Measurements from ENCODE around the gene CHID1. TPM values are rescaled to one million over a fixed set of nuclear protein-coding genes. Genes with fewer than 3 reads are reported as not detected.

CHID1 gene
- total and polyA plus RNA-seq, 2 donors (not counting 1 experiment from before 2014, with no cell fraction given) = 54.3 to 68.4 TPM

- Histone ChIP-seq H3K4me2 (ENCODE audit: extremely low read depth, insufficient read depth, low read length) (no peak overlapping the region), H3K4me1 (ENCODE audit: control insufficient read depth, extremely low read depth, insufficient read depth, low read length) (no peaks in the 10 kb centered on the region), H3K4me3 (replicated peaks in 1 of 4; ENCODE audit: control extremely low read depth in 1 of 4, insufficient read depth in 1 of 4, low read depth in 3 of 4, low read length in 4 of 4) (no peak overlapping the region), H4K20me1 (ENCODE audit: control insufficient read depth, extremely low read depth, insufficient read depth, low read length) (no peaks in the 10 kb centered on the region), H2AFZ (ENCODE audit: low read length) (no peak overlapping the region), H3K27me3 (ENCODE audit: control insufficient read depth, insufficient read depth, low read length) (no peaks in the 10 kb centered on the region), H3K79me2 (ENCODE audit: control insufficient read depth, insufficient read depth, low read length) (no peaks in the 10 kb centered on the region), H3K9ac (ENCODE audit: insufficient read depth, low read length) (no peak overlapping the region), H3K36me3 (ENCODE audit: control insufficient read depth, insufficient read depth, low read length) (peaks cover 3% of the 10 kb centered on the region), H3K9me3 (ENCODE audit: control insufficient read depth, insufficient read depth, low read depth, low read length) (no peaks in the 10 kb centered on the region), H3K27ac (ENCODE audit: insufficient read depth, low read length) (no peak overlapping the region)
- TF ChIP-seq CTCF (conservative IDR thresholded peaks at IDR 0.05 in 1 of 2, IDR thresholded peaks at IDR 0.05 in 1 of 2; ENCODE audit: low read depth in 1 of 2, low read length in 2 of 2) = no peak
- no peak for TF ChIP-seq EZH2 (IDR thresholded peaks at IDR 0.05; ENCODE audit: low read length, missing control alignments)
- DNase-seq (ENCODE audit: low read depth in 2 of 2) = no peak
Observed at GRCh38 chr11:883527-883926, 27.1 kb downstream of the CHID1 start.

DNA sequence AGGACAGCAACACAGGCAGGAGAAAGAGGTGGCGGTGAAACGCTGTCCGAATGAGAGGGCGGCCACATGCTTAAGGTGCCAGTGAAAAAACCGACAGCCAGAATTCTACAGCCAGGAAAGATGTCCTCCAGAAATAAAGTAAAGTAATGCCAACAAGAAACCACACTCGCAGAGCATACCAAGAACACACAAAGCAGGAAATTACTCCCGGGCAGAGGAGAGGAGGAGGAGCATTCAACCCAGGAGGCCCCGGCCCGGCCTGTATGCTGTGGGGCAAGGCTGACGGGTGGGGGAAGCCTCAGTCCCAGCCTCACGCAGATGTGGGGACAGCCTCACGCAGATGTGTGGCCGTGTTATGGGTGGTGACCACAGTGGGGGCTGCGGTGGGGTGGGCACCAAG is 28.0 kb downstream of the CHID1 start:
- no peaks in the 10 kb centered on the region for H3K4me1 ChIP-seq (ENCODE audit: control insufficient read depth, extremely low read depth, insufficient read depth, low read length)
- H3K27ac ChIP-seq (ENCODE audit: insufficient read depth, low read length) = no peak overlapping the region
- H3K9me3 ChIP-seq (ENCODE audit: control insufficient read depth, insufficient read depth, low read depth, low read length) = no peaks in the 10 kb centered on the region
- no peak overlapping the region for H3K9ac ChIP-seq (ENCODE audit: insufficient read depth, low read length)
- TF ChIP-seq CTCF (conservative IDR thresholded peaks at IDR 0.05 in 1 of 2, IDR thresholded peaks at IDR 0.05 in 1 of 2; ENCODE audit: low read depth in 1 of 2, low read length in 2 of 2) (no peak), EZH2 (IDR thresholded peaks at IDR 0.05; ENCODE audit: low read length, missing control alignments) (no peak)
- H3K79me2 ChIP-seq (ENCODE audit: control insufficient read depth, insufficient read depth, low read length) = no peaks in the 10 kb centered on the region
- no peaks in the 10 kb centered on the region for H3K27me3 ChIP-seq (ENCODE audit: control insufficient read depth, insufficient read depth, low read length)
- H3K36me3 ChIP-seq (ENCODE audit: control insufficient read depth, insufficient read depth, low read length) = peaks cover 3% of the 10 kb centered on the region
- DNase-seq (ENCODE audit: low read depth in 2 of 2) = no peak
- no peak overlapping the region for H2AFZ ChIP-seq (ENCODE audit: low read length)
- no peaks in the 10 kb centered on the region for H4K20me1 ChIP-seq (ENCODE audit: control insufficient read depth, extremely low read depth, insufficient read depth, low read length)
- H3K4me2 ChIP-seq (ENCODE audit: extremely low read depth, insufficient read depth, low read length) = no peak overlapping the region
- H3K4me3 ChIP-seq (replicated peaks in 1 of 4; ENCODE audit: control extremely low read depth in 1 of 4, insufficient read depth in 1 of 4, low read depth in 3 of 4, low read length in 4 of 4) = no peak overlapping the region

GRCh38 chr11:880447-880846 is 30.2 kb downstream of the CHID1 start:
- H3K9ac ChIP-seq (ENCODE audit: insufficient read depth, low read length) = no peak overlapping the region
- H2AFZ ChIP-seq (ENCODE audit: low read length) = no peak overlapping the region
- TF ChIP-seq EZH2 (IDR thresholded peaks at IDR 0.05; ENCODE audit: low read length, missing control alignments) (no peak), CTCF (conservative IDR thresholded peaks at IDR 0.05 in 1 of 2, IDR thresholded peaks at IDR 0.05 in 1 of 2; ENCODE audit: low read depth in 1 of 2, low read length in 2 of 2) (no peak)
- H3K36me3 ChIP-seq (ENCODE audit: control insufficient read depth, insufficient read depth, low read length) = no peaks in the 10 kb centered on the region
- H3K27ac ChIP-seq (ENCODE audit: insufficient read depth, low read length) = no peak overlapping the region
- no peak for DNase-seq (ENCODE audit: low read depth in 2 of 2)
- no peaks in the 10 kb centered on the region for H4K20me1 ChIP-seq (ENCODE audit: control insufficient read depth, extremely low read depth, insufficient read depth, low read length)
- H3K9me3 ChIP-seq (ENCODE audit: control insufficient read depth, insufficient read depth, low read depth, low read length) = no peaks in the 10 kb centered on the region
- H3K79me2 ChIP-seq (ENCODE audit: control insufficient read depth, insufficient read depth, low read length) = no peaks in the 10 kb centered on the region
- no peaks in the 10 kb centered on the region for H3K27me3 ChIP-seq (ENCODE audit: control insufficient read depth, insufficient read depth, low read length)
- no peaks in the 10 kb centered on the region for H3K4me1 ChIP-seq (ENCODE audit: control insufficient read depth, extremely low read depth, insufficient read depth, low read length)
- H3K4me3 ChIP-seq (replicated peaks in 1 of 4; ENCODE audit: control extremely low read depth in 1 of 4, insufficient read depth in 1 of 4, low read depth in 3 of 4, low read length in 4 of 4) = no peak overlapping the region
- H3K4me2 ChIP-seq (ENCODE audit: extremely low read depth, insufficient read depth, low read length) = no peak overlapping the region
